Islet of Langerhans (tissue), 1 donor: ENCODE results near the gene PLCXD3.
A peak's percentile ranks its signal among the peaks of the same experiment; 100 is the strongest.
"Not testable (repeated sequence)": the region's sequence is repeated elsewhere in the genome, so short reads cannot be mapped to it uniquely, and the experiment has no call there.

Experiments
- FAIRE-seq: peaks from one replicate; lab custom pipeline; 2011; peaks lifted over from hg19 to GRCh38; lab: Jason Lieb, UNC

Gene PLCXD3

GRCh38 chr5:41346609-41347008, 163.8 kb downstream of the PLCXD3 start:
- FAIRE-seq = no peak

GRCh38 chr5:41345295-41345694, 165.1 kb downstream of the PLCXD3 start:
- FAIRE-seq = no peak

- FAIRE-seq = peak; percentile 56
These were observed 171.1 kb downstream of the PLCXD3 start for GRCh38 chr5:41339339-41339738.

DNA sequence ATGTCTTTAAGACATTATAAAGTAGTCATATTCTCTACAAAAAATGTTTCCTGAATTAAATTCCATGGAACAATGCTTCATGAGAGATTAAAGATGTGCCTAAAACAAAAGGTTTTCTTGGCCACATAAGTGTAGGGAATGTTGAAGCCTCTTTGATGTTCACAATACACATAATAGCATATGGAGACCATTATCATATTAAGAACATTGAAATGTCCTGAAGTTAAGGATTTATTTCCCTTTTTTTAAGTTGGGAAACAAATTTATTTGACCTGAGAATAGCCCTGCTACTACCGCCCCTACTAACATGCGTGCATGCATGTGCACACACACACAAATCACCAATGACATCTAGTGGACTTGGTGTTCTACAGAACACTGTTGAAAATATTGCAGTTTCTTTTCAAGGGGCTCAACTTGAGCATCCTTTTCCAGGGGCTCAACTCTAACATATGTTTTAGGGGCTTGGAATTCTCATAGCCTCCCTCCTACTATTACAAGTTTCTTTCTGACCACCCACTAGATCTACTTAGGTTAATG, 172.2 kb downstream of the PLCXD3 start:
- FAIRE-seq = no peak

- FAIRE-seq = peak; percentile 13
These were observed 172.7 kb downstream of the PLCXD3 start for GRCh38 chr5:41337724-41338123.

- no peak for FAIRE-seq
These were observed 173.2 kb downstream of the PLCXD3 start for GRCh38 chr5:41337216-41337615.

- no peak for FAIRE-seq
These were observed 173.9 kb downstream of the PLCXD3 start for GRCh38 chr5:41336471-41336870.

DNA sequence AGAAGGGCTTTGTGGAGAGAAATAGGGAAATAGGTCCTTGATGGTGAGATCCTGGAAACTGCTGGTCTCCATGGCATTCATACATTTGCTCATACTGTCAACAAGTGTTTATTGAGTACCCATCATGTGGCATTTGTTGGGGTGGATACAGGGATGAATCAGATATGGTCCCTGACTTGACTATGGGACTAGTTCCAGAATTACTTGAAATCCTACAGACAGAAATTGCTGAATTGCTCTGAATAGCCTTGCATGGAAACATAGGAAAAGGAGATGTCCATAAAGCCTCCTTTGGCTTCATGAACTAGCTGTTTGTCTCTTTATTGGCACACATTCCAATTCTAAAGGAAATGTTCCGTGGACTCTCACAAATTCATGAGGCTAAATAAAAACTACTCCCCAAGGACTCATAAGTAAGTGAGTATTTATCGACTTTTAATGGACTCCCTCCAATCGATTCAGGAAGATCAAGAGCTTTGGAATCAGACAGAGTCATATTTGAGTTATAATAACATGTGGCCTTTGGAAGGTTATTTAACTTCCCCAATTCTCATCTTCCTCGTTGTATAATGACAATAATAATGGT, 174.7 kb downstream of the PLCXD3 start:
- FAIRE-seq = no peak

DNA sequence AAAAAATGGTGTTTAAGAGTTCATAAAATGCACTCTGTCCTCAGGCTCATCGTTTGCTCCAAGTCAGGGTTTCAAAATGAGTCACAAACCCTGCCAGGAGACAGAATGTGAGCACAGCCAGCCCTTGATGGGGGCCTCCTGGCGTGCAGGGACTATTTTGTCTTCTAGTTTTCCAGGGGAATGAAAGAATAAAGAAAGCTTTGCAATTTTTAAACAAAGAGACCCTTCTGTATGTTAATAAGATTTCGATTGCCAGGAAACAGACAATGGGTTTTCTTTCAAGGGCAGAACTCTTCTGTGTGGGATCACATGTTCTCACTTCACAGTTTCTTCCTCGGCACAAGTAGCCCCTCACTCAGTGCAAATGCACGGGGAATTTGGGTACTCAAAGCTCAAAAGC, 175.6 kb downstream of the PLCXD3 start:
- FAIRE-seq = no peak

- no peak for FAIRE-seq
These were observed 176.2 kb downstream of the PLCXD3 start for GRCh38 chr5:41334221-41334620.

- peak; percentile 75 for FAIRE-seq
These were observed 185.3 kb downstream of the PLCXD3 start for GRCh38 chr5:41325074-41325473.

- FAIRE-seq = not testable (repeated sequence)
These were observed 187.6 kb downstream of the PLCXD3 start for GRCh38 chr5:41322826-41323225.

GRCh38 chr5:41312478-41313060, 197.8 kb downstream of the PLCXD3 start:
- no peak for FAIRE-seq

GRCh38 chr5:41312066-41312465, 198.3 kb downstream of the PLCXD3 start:
- FAIRE-seq = no peak

GRCh38 chr5:41309275-41309674, 201.1 kb downstream of the PLCXD3 start:
- FAIRE-seq = no peak

- FAIRE-seq = peak; percentile 38
These were observed 204.4 kb downstream of the PLCXD3 start for GRCh38 chr5:41306005-41306404.

- no peak for FAIRE-seq
These were observed 205.3 kb downstream of the PLCXD3 start for GRCh38 chr5:41305056-41305455.

GRCh38 chr5:41296066-41296465, 214.3 kb downstream of the PLCXD3 start:
- FAIRE-seq = no peak

DNA sequence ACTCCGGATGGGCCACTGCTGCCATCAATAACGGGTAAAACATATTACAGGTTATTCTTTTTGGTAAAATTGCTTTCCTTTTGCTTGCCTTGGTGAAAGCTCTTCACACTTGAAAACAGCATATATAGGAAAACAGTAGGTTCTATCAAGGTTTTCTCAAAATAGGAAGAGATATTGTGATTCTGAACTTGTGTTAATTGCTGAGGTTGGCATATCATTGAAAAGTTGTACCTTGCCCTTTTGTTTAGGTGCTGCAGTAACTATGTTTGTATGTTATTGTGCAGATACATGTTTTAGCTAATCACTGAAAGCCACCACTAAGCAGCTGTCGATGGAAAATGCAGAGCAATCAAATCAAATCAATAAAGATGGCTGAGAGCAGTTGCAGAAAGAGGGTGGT, 219.1 kb downstream of the PLCXD3 start:
- FAIRE-seq = no peak

DNA sequence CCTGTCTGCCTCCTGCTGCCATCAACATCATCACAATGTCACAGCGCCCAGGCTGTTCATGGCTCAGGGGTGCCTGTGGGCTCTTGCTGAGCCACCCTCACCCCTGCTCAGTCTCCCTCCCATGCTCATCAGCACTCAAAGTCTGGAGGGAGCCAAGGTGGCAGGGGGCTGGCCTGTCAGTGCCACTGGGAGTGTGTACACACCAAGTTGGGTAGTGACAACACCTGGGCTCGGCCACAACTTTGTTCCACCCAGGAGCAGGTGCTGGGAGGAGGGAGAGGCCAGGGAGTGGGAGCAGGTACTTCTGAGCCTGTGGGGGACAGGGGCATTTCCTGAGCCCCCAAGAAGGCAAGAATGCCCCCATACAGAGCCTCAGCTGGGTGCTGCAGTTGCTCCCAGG, 219.6 kb downstream of the PLCXD3 start:
- no peak for FAIRE-seq

DNA sequence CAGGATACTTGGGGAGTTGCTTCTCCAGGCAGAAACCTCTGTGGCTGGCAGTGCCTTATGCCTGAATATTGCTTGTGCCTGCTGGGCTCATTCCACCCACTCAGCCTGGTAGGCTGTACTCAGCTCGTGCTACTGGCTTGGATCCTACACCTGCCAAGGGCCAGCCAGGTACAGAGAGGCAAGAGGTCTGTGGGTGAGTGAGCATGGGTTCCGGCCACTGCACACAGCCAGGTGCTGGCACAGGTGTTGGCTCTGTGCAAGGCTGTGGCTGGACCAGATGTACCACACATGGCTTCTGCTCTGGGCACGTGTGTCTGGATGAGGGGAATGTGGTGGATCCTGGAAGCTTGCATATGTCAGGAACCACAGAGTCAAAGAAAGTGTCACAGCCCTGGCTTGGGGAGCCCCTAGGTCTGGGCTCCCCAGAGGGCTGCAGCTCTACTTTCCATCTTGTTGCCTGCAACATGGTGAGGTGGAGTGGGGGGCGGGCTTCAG, 220.4 kb downstream of the PLCXD3 start:
- no peak for FAIRE-seq

DNA sequence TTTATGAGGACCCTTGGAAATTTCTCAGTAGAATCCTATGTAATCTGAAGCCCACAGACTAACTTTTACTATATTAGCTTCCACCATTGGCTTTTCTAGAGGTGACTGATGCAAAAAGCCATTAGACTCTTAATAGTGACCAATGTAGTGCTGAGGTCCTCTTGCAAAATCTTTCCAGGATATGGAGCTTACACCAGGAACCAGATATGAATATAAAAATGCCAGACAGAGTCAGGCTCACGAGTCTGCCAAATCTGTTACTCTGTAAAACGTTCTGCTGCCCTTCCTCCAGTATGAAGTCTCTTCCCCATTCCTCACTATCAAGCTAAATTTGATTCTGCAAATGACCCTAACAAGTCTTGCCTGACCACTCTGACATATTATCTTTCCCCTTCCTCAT, 223.7 kb downstream of the PLCXD3 start:
- no peak for FAIRE-seq

DNA sequence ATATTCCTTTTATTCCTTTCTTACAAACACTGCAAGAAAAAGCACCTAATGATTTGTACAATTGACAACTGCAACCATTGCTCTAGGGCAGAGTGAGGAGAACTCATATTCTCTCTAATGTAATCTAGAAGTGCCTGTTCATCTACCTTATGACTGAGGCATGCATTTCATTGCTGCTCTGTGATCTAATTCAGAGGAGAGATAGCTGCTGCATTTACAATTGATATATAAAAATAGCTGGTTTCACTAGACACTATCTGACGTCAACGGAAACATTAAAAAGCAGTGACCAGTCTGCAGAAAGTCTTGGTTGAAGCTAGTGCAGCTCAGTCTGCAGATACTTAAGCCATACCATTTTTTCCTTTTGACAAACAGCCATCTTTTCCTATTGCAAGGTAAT, 224.2 kb downstream of the PLCXD3 start:
- FAIRE-seq = no peak

DNA sequence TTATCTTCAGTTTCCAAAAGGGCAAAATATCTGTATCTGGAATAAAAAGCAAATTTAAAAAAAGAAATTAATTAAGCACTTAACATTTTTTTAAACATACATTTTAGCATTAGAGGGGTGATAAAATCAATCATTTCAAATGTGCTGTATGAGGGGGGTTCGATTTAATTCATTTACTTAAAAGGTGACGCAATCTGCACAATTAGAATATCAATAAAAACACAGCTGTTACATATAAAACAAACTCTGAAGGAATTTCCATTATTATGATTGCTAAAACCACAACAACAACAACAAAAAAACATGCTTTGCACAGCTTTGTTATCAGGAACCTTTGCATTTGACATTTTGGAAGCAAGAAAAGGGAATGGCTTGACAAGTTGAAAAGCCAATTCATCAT, 225.5 kb downstream of the PLCXD3 start:
- peak; percentile 62 for FAIRE-seq
